PC-9 (cell line): ENCODE measurements around the gene THBS3. TPM values are rescaled to one million over a fixed set of nuclear protein-coding genes. Genes with fewer than 3 reads are reported as not detected.

Experiments used
- BruUV-seq: library from RNA; stranded (reverse); fragments of 400-500 nt; replicated peaks from 2 replicates; lab custom pipeline; 2021; lab: Mats Ljungman, UMichigan
- CTCF ChIA-PET: fragments of 300-600 bp; sonication (Branson Sonifier 250); formaldehyde crosslinking; loops from one replicate; lab custom pipeline; 2022; ENCODE audit warnings: antibody characterized with exemption; lab: Charles Lee
- POLR2A ChIA-PET: fragments of 300-600 bp; sonication (Branson Sonifier 250); formaldehyde crosslinking; loops from one replicate; lab custom pipeline; 2022; ENCODE audit warnings: antibody characterized with exemption; ENCODE audit not compliant: unreplicated experiment; lab: Charles Lee
- DNase-seq, 2 experiments: peaks; one replicate each; pipeline versions ENCODE4 v3.0.0 to v3.0.0-alpha.2; 2015 to 2022; ENCODE audit warnings: mixed read lengths in 1 of 2
- H2AFZ ChIP-seq: fragments of 200-600 bp; sonication (generic); 2 replicates; pipeline ENCODE4 v1.8.1; 2017; ENCODE audit warnings: antibody characterized with exemption
- H3F3A ChIP-seq: fragments of 200-600 bp; sonication (generic); 2 replicates; pipeline ENCODE4 v1.8.1; 2017; ENCODE audit warnings: antibody characterized with exemption, mild to moderate bottlenecking, low read depth; ENCODE audit not compliant: insufficient read depth
- H3K27ac ChIP-seq: fragments of 200-600 bp; sonication (generic); 2 replicates; pipeline ENCODE4 v1.6.1; 2016; ENCODE audit warnings: mixed run types
- H3K27me3 ChIP-seq: fragments of 200-600 bp; sonication (generic); 2 replicates; pipeline ENCODE4 v1.6.1; 2016; ENCODE audit warnings: low read depth, mixed run types; ENCODE audit not compliant: insufficient read depth
- H3K36me3 ChIP-seq: fragments of 200-600 bp; sonication (generic); 2 replicates; pipeline ENCODE4 v1.6.1; 2016; ENCODE audit warnings: low read depth, mixed run types
- H3K4me1 ChIP-seq: fragments of 200-600 bp; sonication (generic); replicated peaks from 2 replicates; pipeline ENCODE4 v1.6.1; 2016; ENCODE audit warnings: mixed run types; ENCODE audit not compliant: insufficient read depth
- H3K4me2 ChIP-seq: fragments of 200-600 bp; sonication (generic); 2 replicates; pipeline ENCODE4 v1.6.1; 2017; ENCODE audit warnings: mixed run types
- H3K4me3 ChIP-seq: fragments of 200-600 bp; sonication (generic); 2 replicates; pipeline ENCODE4 v1.6.1; 2016; ENCODE audit warnings: mixed run types
- H3K79me2 ChIP-seq: fragments of 200-600 bp; sonication (generic); 2 replicates; pipeline ENCODE4 v1.6.1; 2017; ENCODE audit warnings: low read depth, mixed run types
- H3K9me2 ChIP-seq: fragments of 200-600 bp; sonication (generic); 2 replicates; pipeline ENCODE4 v1.8.1; 2017; ENCODE audit warnings: mild to moderate bottlenecking; ENCODE audit not compliant: insufficient read depth
- H3K9me3 ChIP-seq: fragments of 200-600 bp; sonication (generic); 2 replicates; pipeline ENCODE4 v1.8.1; 2016; ENCODE audit warnings: low read depth; ENCODE audit not compliant: insufficient read depth
- H4K20me1 ChIP-seq: fragments of 200-600 bp; sonication (generic); 2 replicates; pipeline ENCODE4 v1.8.1; 2017; ENCODE audit not compliant: insufficient read depth
- EZH2 ChIP-seq: fragments of 200-600 bp; sonication (generic); IDR thresholded peaks from 2 replicates; pipeline ENCODE4 v1.8.0; 2017; ENCODE audit warnings: antibody characterized with exemption, low read depth
- intact Hi-C: fragments of 100-400 bp; cut with micrococcal nuclease; formaldehyde crosslinking; loops from one replicate; pipeline ENCODE4 v1.10.0; 2022; ENCODE audit not compliant: unreplicated experiment
- total RNA-seq: library from RNA; stranded (reverse); gene quantifications from 2 replicates; pipeline ENCODE4 v1.2.3, GENCODE V29; 2021
- TF ChIP-seq, protein P1 (sequence below): fragments of 200-600 bp; sonication (generic); conservative IDR thresholded peaks from 2 replicates; pipeline ENCODE4 v1.6.1; 2017; ENCODE audit warnings: mixed run types, antibody characterized with exemption, mild to moderate bottlenecking, moderate library complexity

THBS3 gene
- total RNA-seq, 1 experiment from 2014 or later = 45.4 TPM

DNA sequence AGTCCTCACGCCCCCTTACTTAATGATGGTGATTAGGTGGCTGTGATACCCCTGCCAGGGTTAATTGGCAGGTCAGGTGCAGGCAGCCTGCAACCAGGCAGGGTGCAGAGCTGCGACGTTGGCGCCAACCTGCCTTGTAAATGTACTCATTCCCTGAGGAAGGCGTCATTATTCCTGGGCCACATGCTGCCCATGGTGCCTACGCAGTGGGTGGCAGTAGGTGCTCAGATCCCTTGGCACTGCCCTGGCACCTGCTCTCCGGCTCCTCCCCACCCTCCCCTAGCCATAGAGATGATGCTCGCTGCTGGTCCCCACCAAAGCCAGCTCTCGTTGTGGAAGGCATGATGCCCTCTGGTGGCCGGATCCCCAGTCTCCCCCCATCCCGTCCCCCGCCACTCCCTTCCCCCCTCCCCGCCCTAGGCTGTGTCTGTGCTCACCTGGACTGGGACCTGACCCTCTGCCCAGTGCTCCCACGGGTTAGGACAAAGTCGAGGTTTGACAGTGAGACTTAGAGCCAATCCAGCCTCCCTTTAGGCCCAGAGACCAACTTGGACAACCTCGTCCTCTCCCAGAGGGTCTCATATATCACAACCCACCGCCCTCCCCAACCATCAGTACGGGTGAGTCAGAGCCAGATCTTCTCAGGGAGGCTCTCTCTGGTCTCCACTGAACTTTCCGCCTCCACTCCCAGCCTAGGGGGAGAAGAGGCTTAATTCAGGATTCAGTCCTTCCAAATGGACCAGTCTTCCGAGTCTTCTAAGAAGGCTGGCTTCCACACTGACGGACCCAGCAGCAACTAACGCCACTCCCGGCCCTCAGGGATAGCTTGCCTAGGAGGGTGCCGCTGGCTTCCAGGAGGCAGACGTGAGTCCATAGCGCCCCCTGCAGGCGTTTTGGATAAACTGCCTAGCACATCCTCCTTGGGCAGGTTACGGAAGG, 40.3 kb downstream of the THBS3 start:
- Histone ChIP-seq H3K27me3 (no peaks in the 10 kb centered on the region), H3K9me3 (no peaks in the 10 kb centered on the region), H3K4me2 (peak overlapping the region; percentile 69), H4K20me1 (0 out of 2 replicates have a peak, but pooled peaks cover 5% of the 10 kb centered on the region), H3K36me3 (no peaks in the 10 kb centered on the region; the same call in 1 of the 2 replicates), H3K4me1 (peaks cover 12% of the 10 kb centered on the region), H3K27ac (no peak overlapping the region), H3K4me3 (peak overlapping the region; percentile 33; the same call in 1 of the 2 replicates), H3K9me2 (no peaks in the 10 kb centered on the region), H3K79me2 (peaks cover 12% of the 10 kb centered on the region), H3F3A (peaks cover 14% of the 10 kb centered on the region; the same call in 1 of the 2 replicates), H2AFZ (no peak overlapping the region; the same call in 1 of the 2 replicates)
- TF ChIP-seq, protein P1, sequence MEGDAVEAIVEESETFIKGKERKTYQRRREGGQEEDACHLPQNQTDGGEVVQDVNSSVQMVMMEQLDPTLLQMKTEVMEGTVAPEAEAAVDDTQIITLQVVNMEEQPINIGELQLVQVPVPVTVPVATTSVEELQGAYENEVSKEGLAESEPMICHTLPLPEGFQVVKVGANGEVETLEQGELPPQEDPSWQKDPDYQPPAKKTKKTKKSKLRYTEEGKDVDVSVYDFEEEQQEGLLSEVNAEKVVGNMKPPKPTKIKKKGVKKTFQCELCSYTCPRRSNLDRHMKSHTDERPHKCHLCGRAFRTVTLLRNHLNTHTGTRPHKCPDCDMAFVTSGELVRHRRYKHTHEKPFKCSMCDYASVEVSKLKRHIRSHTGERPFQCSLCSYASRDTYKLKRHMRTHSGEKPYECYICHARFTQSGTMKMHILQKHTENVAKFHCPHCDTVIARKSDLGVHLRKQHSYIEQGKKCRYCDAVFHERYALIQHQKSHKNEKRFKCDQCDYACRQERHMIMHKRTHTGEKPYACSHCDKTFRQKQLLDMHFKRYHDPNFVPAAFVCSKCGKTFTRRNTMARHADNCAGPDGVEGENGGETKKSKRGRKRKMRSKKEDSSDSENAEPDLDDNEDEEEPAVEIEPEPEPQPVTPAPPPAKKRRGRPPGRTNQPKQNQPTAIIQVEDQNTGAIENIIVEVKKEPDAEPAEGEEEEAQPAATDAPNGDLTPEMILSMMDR = peak; percentile 98
- no peak for TF ChIP-seq EZH2
- CTCF ChIA-PET = interaction anchor here (0.5 to 1.5 kb wide), 13 partner anchors 39 to 219 kb away, joined by 3 to 20 read pairs (median 5); partner anchors contain the start of genes EFNA1 and THBS3
- POLR2A ChIA-PET = interaction anchor here (0.5 to 0.7 kb wide), 3 partner anchors 231 to 608 kb away, joined by 3 read pairs; no protein-coding TSS in a partner anchor
- intact Hi-C loops = loop anchor here (1.0 kb wide), 3 partner anchors 55 to 81 kb away; no protein-coding TSS in a partner anchor
- peak; percentile 66 to 83 for DNase-seq
- no TSS peak for BruUV-seq

DNA sequence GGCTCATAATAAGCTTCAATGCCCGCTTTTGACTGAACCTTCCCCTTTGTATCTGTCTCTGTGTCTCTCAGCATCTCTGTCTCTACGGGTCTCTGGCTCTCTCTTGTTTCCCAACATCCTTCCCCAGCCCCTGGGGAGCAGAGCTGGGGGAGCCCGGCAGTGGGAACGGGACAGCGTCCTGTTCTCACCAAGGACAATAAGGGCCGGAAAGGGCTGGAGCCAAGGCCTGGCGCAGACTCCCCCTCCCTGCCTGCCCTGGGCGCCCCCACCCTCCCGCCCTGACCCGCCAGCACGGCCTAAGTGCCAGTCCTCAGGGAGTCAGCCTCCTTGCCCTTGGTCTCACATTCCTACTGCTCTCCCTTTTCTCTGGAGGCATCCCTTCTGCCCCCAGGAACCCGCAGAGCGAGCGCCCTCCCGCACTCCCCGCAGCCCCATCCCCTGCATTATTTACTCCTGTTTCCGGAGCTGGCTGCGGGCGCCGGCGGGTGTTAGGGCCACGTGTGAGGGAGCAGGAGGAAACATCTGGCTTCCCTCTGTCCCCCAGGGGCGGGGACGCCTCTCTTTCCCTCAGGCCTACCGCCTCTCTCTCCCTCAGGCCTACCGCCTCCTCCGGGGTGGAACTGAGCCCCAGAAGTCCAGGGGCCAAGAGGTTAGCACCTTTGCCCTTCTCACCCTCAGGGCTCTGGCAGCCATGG, 41.1 kb downstream of the THBS3 start:
- intact Hi-C loops = loop anchor here (1.0 kb wide), 3 partner anchors 54 to 80 kb away; no protein-coding TSS in a partner anchor
- peaks cover 4% of the 10 kb centered on the region for H3K79me2 ChIP-seq
- ChIA-PET POLR2A (interaction anchor here (0.7 kb wide), 1 partner anchor 509 kb away, joined by 3 read pairs; no protein-coding TSS in a partner anchor), CTCF (interaction anchor here (0.6 to 1.5 kb wide), 10 partner anchors 23 to 115 kb away, joined by 3 to 20 read pairs (median 4); partner anchors contain the start of genes EFNA1 and THBS3)
- no peak for DNase-seq
- H3K36me3 ChIP-seq = no peaks in the 10 kb centered on the region; the same call in 1 of the 2 replicates
- no peaks in the 10 kb centered on the region for H3K27me3 ChIP-seq
- H3K9me3 ChIP-seq = no peaks in the 10 kb centered on the region
- H3K4me2 ChIP-seq = no peak overlapping the region
- no peak overlapping the region for H2AFZ ChIP-seq
- peaks cover 9% of the 10 kb centered on the region; the same call in 1 of the 2 replicates for H3F3A ChIP-seq
- BruUV-seq = no TSS peak
- H3K4me1 ChIP-seq = peaks cover 4% of the 10 kb centered on the region; the same call in 1 of the 2 replicates
- no peak overlapping the region for H3K4me3 ChIP-seq
- 0 out of 2 replicates have a peak, but pooled peaks cover 5% of the 10 kb centered on the region for H4K20me1 ChIP-seq
- TF ChIP-seq, protein P1 = no peak
- no peak for TF ChIP-seq EZH2
- H3K27ac ChIP-seq = no peak overlapping the region
- H3K9me2 ChIP-seq = no peaks in the 10 kb centered on the region
